NCI-H69 (cell line): ENCODE data around the gene DOK5.

Experiments used
- DNase-seq: peaks from one replicate; lab custom pipeline; 2025; lab: John Stamatoyannopoulos, UW

Gene DOK5

GRCh38 chr20:54698373-54698772, 223.0 kb downstream of the DOK5 start:
- DNase-seq, result no peak
